ENCODE results near the gene EPHA3. TPM values are rescaled to one million over a fixed set of nuclear protein-coding genes. Genes with fewer than 3 reads are reported as not detected.

EPHA3 gene
- total RNA-seq, 6 donors from 2014 or later = 0.46 to 3.9 (median 0.79) TPM; not detected in 1

DNA sequence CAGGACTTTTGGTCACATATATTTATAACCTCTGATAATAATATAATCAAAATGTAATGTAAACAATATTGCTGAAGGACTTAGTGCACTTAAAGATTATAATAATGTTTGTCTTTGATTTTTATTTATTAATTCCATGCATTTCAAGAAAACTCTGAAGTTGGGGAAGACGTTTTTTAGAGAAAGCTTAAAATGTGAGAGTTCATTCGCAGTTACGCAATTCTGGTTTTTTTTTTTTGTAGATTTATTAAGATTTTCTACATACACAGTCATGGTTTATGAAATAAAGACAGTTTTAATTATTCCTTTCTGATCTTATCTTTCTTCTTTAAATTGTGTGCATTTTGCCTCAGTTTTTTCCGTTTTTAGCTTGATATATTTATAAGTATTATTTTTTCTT is 204.7 kb downstream of the EPHA3 start:
- H3K9me3 ChIP-seq = no peaks in the 10 kb centered on the region
- no peak for ATAC-seq (ENCODE audit: low FRiP score in 2 of 2)
- no peaks in the 10 kb centered on the region for H3K4me1 ChIP-seq
- H3K4me3 ChIP-seq = no peak overlapping the region
- no peak for TF ChIP-seq POLR2A (IDR thresholded peaks at IDR 0.05)
- TF ChIP-seq POLR2AphosphoS5 (IDR thresholded peaks at IDR 0.05) = no peak
- TF ChIP-seq, protein P1, sequence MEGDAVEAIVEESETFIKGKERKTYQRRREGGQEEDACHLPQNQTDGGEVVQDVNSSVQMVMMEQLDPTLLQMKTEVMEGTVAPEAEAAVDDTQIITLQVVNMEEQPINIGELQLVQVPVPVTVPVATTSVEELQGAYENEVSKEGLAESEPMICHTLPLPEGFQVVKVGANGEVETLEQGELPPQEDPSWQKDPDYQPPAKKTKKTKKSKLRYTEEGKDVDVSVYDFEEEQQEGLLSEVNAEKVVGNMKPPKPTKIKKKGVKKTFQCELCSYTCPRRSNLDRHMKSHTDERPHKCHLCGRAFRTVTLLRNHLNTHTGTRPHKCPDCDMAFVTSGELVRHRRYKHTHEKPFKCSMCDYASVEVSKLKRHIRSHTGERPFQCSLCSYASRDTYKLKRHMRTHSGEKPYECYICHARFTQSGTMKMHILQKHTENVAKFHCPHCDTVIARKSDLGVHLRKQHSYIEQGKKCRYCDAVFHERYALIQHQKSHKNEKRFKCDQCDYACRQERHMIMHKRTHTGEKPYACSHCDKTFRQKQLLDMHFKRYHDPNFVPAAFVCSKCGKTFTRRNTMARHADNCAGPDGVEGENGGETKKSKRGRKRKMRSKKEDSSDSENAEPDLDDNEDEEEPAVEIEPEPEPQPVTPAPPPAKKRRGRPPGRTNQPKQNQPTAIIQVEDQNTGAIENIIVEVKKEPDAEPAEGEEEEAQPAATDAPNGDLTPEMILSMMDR (IDR thresholded peaks at IDR 0.05) = no peak
- no peak for DNase-seq
- no peaks in the 10 kb centered on the region for H3K36me3 ChIP-seq
- 78 to 82% methylated on average over 4 of the region's 4 CpGs for WGBS, 2 donors
- no peak overlapping the region for H3K27ac ChIP-seq
- H3K27me3 ChIP-seq = no peaks in the 10 kb centered on the region

DNA sequence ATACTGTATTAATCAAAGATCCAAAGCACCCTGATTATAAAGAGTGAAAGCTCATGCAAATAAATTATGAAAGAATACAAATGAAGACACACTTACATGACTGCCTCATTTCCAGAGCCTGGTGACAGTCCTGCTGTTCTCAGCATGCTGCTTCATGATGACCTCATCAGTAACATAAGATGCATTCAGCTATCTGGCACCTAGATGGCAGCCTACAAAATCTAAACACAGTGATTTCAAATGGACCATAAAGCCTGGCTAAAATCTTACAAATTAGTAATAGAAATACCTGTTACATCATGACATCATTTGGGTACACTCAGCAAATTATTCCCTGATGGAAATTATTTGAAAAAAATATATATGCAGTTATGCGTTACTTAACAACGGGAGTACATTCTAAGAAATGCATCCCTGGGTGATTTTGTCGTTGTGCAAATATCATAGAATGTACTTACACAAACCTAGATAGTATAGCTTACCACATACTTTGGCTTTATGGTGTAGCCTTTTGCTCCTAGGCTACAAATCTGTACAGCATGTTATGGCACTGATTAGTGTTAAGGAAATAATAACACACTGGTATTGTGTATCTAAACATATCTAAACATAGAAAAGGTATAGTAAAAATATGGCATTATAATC is 207.2 kb downstream of the EPHA3 start:
- WGBS, 2 donors = 56 to 61% methylated on average over 3 of the region's 3 CpGs
- Histone ChIP-seq H3K9me3 (no peaks in the 10 kb centered on the region), H3K27me3 (no peaks in the 10 kb centered on the region), H3K36me3 (no peaks in the 10 kb centered on the region), H3K4me1 (no peaks in the 10 kb centered on the region), H3K27ac (no peak overlapping the region), H3K4me3 (no peak overlapping the region)
- ATAC-seq (ENCODE audit: low FRiP score in 2 of 2) (no peak), DNase-seq (no peak)
- TF ChIP-seq, protein P1 (IDR thresholded peaks at IDR 0.05) = no peak
- no peak for TF ChIP-seq POLR2AphosphoS5 (IDR thresholded peaks at IDR 0.05)
- TF ChIP-seq POLR2A (IDR thresholded peaks at IDR 0.05) = no peak
- no peak for TF ChIP-seq EP300 (IDR thresholded peaks at IDR 0.05)

DNA sequence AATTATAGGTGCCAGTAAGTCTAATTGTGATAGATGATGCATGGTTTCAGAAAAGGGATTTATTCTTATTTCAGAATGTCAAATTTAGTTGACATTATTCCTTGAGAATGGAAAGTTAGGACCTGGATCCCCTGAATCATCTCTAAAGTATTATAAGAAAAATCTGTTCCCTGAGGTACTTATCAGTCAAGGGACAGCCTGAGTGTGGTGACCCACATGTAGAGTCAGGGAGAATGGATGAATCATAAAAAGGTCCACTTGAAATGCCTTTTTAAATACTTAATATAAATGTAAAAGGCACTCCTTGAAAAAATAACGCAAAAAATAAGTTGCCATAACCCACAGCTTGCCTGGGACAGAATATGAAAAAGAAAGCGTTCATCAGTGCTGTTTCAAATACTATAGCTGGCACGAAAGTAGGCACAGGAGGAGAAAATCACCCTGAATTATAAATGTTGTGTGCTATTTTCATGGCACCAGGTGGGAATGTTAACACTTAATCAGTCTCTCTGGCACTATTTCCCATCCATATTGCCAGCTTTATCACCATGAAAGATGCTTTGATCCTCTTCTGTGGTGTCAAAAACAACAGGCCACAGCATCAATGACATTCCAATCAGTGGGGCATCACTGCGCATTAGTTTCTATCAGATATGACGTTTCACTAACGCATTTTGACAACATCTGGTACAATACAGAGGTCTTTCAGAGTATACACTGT is 208.5 kb downstream of the EPHA3 start:
- ATAC-seq (ENCODE audit: low FRiP score in 2 of 2) (no peak), DNase-seq (no peak)
- Histone ChIP-seq H3K27me3 (no peaks in the 10 kb centered on the region), H3K27ac (no peak overlapping the region), H3K4me1 (no peaks in the 10 kb centered on the region), H3K36me3 (no peaks in the 10 kb centered on the region), H3K9me3 (no peaks in the 10 kb centered on the region), H3K4me3 (no peak overlapping the region)
- TF ChIP-seq POLR2A (IDR thresholded peaks at IDR 0.05) = no peak
- TF ChIP-seq POLR2AphosphoS5 (IDR thresholded peaks at IDR 0.05) = no peak
- TF ChIP-seq EP300 (IDR thresholded peaks at IDR 0.05) = no peak
- TF ChIP-seq, protein P1 (IDR thresholded peaks at IDR 0.05) = no peak
- WGBS, 2 donors = 82 to 86% methylated on average over 6 of the region's 6 CpGs

DNA sequence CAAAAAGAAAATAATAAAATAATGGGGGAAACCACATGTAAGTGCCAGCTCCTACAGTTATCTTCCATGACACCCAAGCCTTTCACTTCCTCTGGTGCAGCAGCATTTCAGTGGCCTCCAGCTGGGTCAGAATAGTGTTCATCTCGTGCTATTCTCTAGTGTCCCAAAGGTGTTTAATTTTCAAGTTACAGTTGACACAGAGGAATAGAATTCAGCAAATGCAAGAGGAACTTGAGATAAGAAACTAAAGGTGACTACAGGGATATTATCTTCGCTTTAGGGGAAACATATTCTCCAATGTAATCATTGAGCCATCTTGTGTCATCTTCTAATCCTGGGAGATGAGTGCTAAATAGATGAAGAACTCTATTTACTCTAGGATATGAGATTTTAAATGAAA is 212.8 kb downstream of the EPHA3 start:
- no peaks in the 10 kb centered on the region for H3K36me3 ChIP-seq
- no peak overlapping the region for H3K4me3 ChIP-seq
- DNase-seq (no peak), ATAC-seq (ENCODE audit: low FRiP score in 2 of 2) (no peak)
- H3K27ac ChIP-seq = no peak overlapping the region
- H3K4me1 ChIP-seq = no peaks in the 10 kb centered on the region
- TF ChIP-seq POLR2AphosphoS5 (IDR thresholded peaks at IDR 0.05) (no peak), EP300 (IDR thresholded peaks at IDR 0.05) (no peak), POLR2A (IDR thresholded peaks at IDR 0.05) (no peak)
- TF ChIP-seq, protein P1 (IDR thresholded peaks at IDR 0.05) = no peak
- 79 to 83% methylated on average over 2 of the region's 2 CpGs for WGBS, 2 donors
- H3K27me3 ChIP-seq = no peaks in the 10 kb centered on the region
- H3K9me3 ChIP-seq = no peaks in the 10 kb centered on the region
